Measurements from ENCODE around the gene MTFR1L. TPM values are rescaled to one million over a fixed set of nuclear protein-coding genes. Genes with fewer than 3 reads are reported as not detected.

The MTFR1L gene
- total RNA-seq, 1 donor from 2014 or later = 15.0 TPM

DNA sequence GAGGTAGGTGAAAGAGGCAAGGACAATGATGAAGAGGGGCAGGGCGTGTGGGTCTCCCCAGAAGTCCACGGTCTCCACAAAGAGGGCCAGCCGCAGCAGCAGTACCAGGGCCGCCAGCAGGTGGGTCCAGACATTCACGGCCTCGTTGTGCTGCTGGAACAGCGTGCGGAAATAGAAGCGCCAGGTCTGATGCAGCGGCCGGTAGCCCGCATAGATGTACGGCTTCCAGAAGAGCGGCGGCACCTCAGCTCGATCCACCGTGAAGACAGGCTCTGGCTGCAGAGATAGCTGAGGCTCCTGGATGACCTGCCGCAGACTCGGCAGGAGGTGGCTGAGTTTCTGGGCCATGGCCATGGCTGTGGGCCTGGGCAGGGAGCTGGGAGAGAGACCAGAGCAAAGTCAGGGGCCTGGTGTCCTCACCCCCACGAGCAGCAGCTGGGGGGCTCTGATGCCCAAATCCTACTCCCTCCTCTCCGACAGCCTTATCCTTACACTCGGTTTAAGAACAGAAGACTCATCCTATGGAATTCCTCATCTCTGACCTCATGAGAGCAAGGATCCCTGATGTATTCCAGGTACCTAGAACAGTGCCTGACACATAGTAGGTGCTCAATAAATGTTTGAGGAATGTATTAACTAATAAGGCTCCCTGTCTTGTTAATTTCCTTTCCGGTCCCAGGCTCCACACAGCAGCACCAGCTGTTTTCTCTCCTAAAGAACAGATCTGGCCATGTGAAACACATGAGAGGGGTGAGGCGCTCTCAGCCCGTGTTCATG, 43.9 kb downstream of the MTFR1L start:
- TF ChIP-seq, protein P1, sequence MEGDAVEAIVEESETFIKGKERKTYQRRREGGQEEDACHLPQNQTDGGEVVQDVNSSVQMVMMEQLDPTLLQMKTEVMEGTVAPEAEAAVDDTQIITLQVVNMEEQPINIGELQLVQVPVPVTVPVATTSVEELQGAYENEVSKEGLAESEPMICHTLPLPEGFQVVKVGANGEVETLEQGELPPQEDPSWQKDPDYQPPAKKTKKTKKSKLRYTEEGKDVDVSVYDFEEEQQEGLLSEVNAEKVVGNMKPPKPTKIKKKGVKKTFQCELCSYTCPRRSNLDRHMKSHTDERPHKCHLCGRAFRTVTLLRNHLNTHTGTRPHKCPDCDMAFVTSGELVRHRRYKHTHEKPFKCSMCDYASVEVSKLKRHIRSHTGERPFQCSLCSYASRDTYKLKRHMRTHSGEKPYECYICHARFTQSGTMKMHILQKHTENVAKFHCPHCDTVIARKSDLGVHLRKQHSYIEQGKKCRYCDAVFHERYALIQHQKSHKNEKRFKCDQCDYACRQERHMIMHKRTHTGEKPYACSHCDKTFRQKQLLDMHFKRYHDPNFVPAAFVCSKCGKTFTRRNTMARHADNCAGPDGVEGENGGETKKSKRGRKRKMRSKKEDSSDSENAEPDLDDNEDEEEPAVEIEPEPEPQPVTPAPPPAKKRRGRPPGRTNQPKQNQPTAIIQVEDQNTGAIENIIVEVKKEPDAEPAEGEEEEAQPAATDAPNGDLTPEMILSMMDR (IDR thresholded peaks at IDR 0.05; ENCODE audit: insufficient read depth, low read length, severe bottlenecking) = no peak
- no peak for FAIRE-seq
- no peak for DNase-seq (ENCODE audit: low read depth)
- Histone ChIP-seq H3K36me3 (ENCODE audit: control insufficient read depth, insufficient read depth, low read length) (peaks cover 7% of the 10 kb centered on the region), H3K27me3 (ENCODE audit: control insufficient read depth, insufficient read depth, low read length) (no peaks in the 10 kb centered on the region), H3K4me3 (ENCODE audit: low read depth, low read length) (no peak overlapping the region)

DNA sequence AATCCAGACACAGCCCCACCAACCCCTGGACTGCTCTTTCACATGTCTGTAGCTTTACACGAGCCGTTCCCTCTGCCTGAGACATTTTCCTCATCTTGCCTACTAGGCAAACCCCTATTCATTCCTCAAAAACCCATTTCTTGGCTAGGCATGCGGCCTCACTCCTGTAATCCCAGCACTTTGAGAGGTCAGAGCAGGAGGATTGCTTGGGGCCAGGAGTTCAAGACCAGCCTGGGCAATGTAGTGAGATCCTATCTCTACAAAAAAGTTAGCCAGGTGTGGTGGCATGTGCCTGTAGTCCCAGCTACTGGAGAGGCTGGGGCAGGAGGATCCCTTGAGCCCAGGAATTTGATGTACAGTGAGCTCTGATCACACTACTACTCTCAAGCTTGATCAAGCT, 44.7 kb downstream of the MTFR1L start:
- DNase-seq (ENCODE audit: low read depth) = no peak
- peak; percentile 18 for FAIRE-seq
- H3K36me3 ChIP-seq (ENCODE audit: control insufficient read depth, insufficient read depth, low read length) = peaks cover 7% of the 10 kb centered on the region
- TF ChIP-seq, protein P1 (IDR thresholded peaks at IDR 0.05; ENCODE audit: insufficient read depth, low read length, severe bottlenecking) = no peak
- H3K4me3 ChIP-seq (ENCODE audit: low read depth, low read length) = no peak overlapping the region
- no peaks in the 10 kb centered on the region for H3K27me3 ChIP-seq (ENCODE audit: control insufficient read depth, insufficient read depth, low read length)

DNA sequence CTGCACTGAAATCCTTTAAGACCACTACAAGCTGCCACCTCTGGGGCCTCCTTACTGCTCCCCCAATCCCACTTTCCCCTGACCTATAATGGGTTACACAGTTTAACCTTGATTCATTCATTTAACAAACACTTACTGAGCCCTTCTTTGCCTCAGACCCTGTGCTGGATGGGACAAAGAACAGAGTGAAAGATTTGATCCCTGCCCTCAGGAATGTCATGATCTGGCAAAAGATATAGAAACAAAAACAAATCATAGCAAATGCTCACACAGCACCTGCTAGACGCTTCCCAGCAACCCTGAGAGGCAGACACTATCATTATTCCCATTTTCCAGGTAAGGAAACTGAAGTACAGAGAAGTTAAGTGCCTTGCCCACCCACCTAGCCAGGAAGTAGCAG, 46.5 kb downstream of the MTFR1L start:
- DNase-seq (ENCODE audit: low read depth) = no peak
- H3K36me3 ChIP-seq (ENCODE audit: control insufficient read depth, insufficient read depth, low read length) = peaks cover 11% of the 10 kb centered on the region
- no peak for FAIRE-seq
- no peaks in the 10 kb centered on the region for H3K27me3 ChIP-seq (ENCODE audit: control insufficient read depth, insufficient read depth, low read length)
- TF ChIP-seq, protein P1 (IDR thresholded peaks at IDR 0.05; ENCODE audit: insufficient read depth, low read length, severe bottlenecking) = no peak
- H3K4me3 ChIP-seq (ENCODE audit: low read depth, low read length) = no peak overlapping the region

DNA sequence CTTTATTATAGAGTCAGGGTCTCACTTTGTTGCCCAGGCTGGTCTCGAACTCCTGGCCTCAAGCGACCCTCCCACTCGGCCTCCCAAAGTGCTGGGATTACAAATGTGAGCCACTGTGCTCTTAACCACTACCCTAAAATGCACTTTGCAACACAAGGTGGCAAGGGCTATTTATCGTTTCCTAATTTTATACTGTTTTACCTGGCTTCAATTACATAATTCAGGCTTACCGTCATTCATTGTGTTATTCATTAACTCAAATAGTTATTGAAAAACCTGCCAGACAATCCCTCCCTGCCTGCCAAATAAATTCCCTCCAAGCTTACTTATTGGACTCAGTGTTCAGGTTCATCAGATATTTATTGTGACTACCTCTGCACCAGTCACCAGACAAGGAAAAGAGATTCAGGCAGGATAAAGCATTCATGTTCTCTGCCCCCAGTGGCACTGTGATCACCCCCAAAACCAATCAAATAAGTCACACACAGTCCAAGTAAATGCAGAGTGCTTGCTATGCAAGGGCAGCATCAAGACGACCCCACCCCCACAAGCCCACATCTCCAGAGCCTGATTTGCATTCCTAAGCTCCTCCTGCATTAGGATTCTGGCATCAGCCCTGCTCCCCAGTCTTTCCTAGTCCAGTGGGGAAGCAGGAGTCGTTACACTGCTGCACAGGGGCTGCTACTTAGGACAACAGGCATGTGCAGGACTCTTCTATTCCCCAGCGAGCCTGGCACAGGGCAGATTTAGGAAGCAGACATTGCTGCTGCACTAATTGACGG, 47.6 kb downstream of the MTFR1L start:
- DNase-seq (ENCODE audit: low read depth) (no peak), FAIRE-seq (no peak)
- TF ChIP-seq, protein P1 (IDR thresholded peaks at IDR 0.05; ENCODE audit: insufficient read depth, low read length, severe bottlenecking) = no peak
- peaks cover 11% of the 10 kb centered on the region for H3K36me3 ChIP-seq (ENCODE audit: control insufficient read depth, insufficient read depth, low read length)
- H3K27me3 ChIP-seq (ENCODE audit: control insufficient read depth, insufficient read depth, low read length) = no peaks in the 10 kb centered on the region
- no peak overlapping the region for H3K4me3 ChIP-seq (ENCODE audit: low read depth, low read length)

DNA sequence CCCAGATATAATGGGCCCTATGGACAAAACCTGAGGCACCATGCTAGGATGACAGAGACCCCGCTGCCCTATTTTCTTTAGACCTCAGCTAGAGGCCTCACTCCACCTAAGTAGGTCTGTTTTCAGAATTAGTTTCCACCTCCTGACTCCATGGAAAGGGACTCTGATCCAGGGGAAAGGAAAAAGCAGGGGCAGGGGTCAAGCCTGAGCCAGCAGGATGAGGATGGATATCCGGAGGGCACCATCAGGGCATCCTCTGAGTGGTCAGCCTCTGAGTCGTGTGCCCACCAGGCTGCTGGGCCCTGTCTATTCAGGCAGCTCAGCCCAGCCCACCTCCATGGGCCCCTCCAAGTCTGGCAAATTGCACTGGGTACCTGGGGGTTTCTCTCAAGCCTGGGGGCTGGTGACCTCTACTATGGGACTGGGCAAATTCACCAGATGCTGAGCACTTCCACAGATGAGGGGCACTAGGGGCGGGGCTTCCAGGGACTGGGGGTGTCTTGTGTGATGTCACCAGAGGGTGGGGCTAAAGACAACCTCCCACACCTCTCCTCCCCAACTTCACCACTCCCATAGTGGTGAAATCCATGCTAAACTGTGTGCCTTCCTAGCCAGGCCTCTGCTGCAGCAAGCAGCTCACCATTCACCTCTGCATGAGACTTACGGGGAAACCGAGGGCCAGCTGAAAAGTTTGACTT, 50.3 kb downstream of the MTFR1L start:
- TF ChIP-seq, protein P1 (IDR thresholded peaks at IDR 0.05; ENCODE audit: insufficient read depth, low read length, severe bottlenecking) = no peak
- FAIRE-seq = no peak
- Histone ChIP-seq H3K36me3 (ENCODE audit: control insufficient read depth, insufficient read depth, low read length) (peaks cover 8% of the 10 kb centered on the region), H3K27me3 (ENCODE audit: control insufficient read depth, insufficient read depth, low read length) (no peaks in the 10 kb centered on the region), H3K4me3 (ENCODE audit: low read depth, low read length) (no peak overlapping the region)
- no peak for DNase-seq (ENCODE audit: low read depth)

All from bronchial epithelial cell (primary cell).